ENCODE results near the gene ARRDC1.

ARRDC1 gene

GRCh38 chr9:137638680-137639079 is 33.2 kb downstream of the ARRDC1 start:
- FAIRE-seq (no peak), DNase-seq (ENCODE audit: low spot score) (no peak)

DNA sequence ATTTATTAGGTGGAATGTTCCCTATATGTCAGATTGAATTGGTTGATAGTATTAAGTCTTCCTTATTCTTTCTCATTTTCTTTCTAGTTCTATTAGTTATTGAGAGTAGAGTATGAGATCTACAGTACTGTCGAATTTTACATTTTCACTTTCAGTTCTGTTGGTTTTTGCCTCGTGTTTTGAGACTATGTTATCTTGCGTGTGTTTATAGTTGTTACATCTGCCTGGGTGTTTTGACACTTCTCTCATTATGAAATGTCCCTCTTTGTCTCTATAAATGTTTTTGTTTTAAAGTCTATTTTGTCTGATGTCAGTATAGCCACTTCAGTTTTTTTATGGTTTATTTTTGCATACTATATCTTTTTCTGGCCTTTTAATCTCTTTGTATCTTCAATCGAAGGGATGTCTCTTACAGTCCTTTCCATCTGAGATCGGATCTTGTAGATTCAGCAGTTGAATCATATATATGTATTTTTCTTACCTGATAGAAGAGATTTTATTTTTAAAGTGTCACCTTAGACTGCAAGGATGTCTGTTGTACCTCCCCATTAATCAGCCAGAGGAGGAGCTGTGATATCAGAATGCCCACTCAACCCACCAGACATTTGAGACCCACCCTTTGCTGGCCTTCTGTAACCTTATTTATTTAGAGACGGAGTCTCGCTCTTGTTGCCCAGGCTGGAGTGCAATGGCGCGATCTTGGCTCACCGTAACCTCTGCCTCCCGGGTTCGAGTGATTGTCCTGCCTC is 34.0 kb downstream of the ARRDC1 start:
- no peak for FAIRE-seq
- no peak for DNase-seq (ENCODE audit: low spot score)

GRCh38 chr9:137640862-137641261 is 35.4 kb downstream of the ARRDC1 start:
- DNase-seq (ENCODE audit: low spot score) = no peak
- no peak for FAIRE-seq

GRCh38 chr9:137642118-137642601 is 36.7 kb downstream of the ARRDC1 start:
- DNase-seq (ENCODE audit: low spot score) (no peak), FAIRE-seq (no peak)

- DNase-seq (ENCODE audit: low spot score) = no peak
- FAIRE-seq = no peak
Observed at GRCh38 chr9:137642892-137643291, 37.4 kb downstream of the ARRDC1 start.

DNA sequence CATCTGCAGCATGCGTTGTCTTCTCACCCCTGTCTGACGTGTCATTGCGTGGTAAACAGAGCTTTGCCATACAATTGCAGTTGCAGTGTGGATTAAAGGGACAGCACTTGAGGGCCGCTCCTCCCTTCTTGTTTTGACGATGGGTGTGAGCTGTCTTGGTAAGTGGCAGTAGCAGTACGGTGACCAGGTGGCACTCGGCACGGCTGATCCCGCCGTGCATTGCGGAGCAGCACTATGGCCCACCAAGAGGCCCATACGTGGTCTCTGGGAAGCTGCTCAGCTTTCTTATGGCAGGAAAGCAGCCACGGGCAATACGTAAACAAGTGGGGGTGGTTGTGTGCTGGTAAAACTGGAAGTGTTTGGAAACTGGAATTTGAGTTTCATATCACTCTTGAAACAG is 38.4 kb downstream of the ARRDC1 start:
- FAIRE-seq (no peak), DNase-seq (ENCODE audit: low spot score) (no peak)

DNA sequence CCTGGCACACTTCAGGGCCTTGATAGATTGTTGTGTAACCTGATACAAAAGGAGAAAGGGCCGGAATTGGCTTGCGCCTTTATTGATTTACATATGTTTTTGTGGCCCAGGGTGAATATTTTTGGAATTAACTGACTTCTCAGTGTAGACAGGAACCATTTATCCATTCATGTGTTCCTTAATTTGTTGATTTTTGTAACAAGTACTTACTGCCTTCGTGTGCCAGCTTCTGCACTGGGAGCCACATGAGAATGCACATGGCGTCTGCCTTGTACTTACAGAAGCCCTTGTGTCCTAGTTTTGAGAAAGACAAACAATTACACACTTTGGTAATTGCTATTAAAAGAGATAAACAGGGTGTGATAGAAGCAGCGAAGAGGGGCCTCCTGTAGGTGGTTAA is 39.7 kb downstream of the ARRDC1 start:
- no peak for FAIRE-seq
- DNase-seq (ENCODE audit: low spot score) = no peak

- DNase-seq (ENCODE audit: low spot score) (no peak), FAIRE-seq (no peak)
Observed at GRCh38 chr9:137646341-137646740, 40.9 kb downstream of the ARRDC1 start.

GRCh38 chr9:137647096-137647714 is 41.7 kb downstream of the ARRDC1 start:
- DNase-seq (ENCODE audit: low spot score) = no peak
- FAIRE-seq = no peak

- no peak for DNase-seq (ENCODE audit: low spot score)
- FAIRE-seq = no peak
Observed at GRCh38 chr9:137648396-137648795, 42.9 kb downstream of the ARRDC1 start.

GRCh38 chr9:137649553-137649952 is 44.1 kb downstream of the ARRDC1 start:
- DNase-seq (ENCODE audit: low spot score) (no peak), FAIRE-seq (no peak)

DNA sequence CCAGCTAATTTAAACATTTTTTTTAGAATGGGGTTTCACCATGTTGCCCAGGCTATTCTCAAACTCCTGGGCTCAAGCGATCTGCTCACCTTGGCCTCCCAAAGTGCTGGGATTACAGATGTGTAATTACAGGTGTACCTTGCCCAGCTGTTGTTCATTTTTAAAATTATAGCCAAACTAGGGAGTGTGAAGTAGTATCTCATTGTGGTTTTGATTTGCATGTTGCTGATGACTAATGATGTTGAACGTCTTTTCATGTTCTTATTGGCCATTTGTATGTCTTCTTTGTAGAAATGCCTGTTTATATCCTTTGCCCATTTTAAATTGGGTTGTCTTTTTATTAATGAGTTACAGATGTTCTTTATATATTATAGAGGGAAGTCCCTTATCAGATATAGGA is 44.8 kb downstream of the ARRDC1 start:
- FAIRE-seq = no peak
- no peak for DNase-seq (ENCODE audit: low spot score)

DNA sequence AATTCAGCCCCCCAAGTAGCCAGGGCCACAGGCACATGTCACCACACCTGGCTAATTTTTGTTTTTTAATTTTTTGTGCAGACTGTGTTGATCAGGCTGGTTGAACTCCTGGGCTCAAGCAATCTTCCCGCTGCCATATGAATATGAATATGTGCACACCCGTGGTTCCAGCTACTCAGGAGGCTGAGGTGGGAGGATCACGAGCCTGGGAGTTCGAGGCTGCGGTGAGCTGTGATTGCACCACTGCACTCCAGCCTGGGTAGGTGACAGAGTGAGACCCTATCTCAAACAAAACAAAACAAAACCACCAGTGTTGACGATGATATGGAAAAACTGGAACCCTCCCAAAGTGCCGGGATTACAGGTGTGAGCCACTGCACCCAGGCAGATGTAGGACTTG is 45.3 kb downstream of the ARRDC1 start:
- DNase-seq (ENCODE audit: low spot score) (no peak), FAIRE-seq (no peak)

DNA sequence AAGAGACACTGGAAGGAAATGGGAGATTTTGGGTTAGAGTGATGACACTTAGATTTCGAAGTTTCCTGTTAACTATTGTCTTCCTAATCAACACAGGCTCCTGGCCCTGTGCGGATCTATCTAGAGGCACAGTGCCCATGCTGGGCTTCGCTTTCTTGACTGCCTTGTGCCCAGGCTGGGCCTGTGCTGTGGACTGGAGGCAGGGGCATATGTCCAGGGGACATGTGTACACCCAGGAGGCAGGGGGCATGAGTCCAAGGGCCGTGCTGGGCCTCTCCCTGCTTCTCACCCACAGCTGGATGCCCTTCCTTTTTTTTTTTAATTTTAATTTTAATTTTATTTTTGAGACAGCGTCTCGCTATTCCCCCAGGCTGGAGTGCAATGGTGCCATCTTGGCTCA is 50.9 kb downstream of the ARRDC1 start:
- DNase-seq (ENCODE audit: low spot score) (no peak), FAIRE-seq (no peak)

DNA sequence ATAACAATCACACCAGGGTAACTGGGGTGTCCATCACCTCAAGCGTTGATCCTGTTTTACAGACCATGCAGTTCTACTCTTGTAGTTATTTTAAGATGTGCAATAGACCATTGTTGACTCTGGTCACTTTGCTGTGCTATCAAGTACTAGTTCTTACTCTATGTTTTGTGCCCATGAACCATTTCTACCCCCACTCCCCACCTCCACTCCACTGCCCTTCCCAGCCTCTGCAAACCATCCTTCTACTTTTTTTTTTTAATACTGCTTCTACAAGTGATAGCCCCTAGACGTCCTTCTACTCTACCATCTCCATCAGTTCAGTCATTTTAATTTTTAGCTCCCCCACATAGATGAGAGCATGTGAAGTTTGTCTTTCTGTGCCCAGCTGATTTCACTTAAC is 52.1 kb downstream of the ARRDC1 start:
- FAIRE-seq (no peak), DNase-seq (ENCODE audit: low spot score) (no peak)

GRCh38 chr9:137658781-137659180 is 53.3 kb downstream of the ARRDC1 start:
- FAIRE-seq (no peak), DNase-seq (ENCODE audit: low spot score) (no peak)

DNA sequence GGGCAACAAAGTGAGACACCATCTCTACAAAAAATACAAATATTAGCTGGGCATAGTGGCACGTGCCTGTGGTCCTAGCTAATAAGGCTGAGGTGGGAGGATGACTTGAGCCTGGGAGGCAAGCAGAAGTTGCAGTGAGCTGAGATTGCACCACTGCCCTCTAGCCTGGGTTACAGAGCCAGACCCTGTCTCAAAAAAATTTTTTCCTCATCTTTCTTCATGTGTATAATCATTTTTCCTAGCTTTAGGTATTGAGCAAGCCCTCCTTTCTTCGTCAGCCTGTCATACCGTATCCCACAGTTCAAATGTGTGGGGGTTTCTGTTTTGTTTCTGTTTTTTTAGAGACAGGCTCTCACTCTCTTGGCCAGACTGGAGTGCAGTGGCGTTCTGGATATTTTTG is 54.7 kb downstream of the ARRDC1 start:
- DNase-seq (ENCODE audit: low spot score) (no peak), FAIRE-seq (no peak)

DNA sequence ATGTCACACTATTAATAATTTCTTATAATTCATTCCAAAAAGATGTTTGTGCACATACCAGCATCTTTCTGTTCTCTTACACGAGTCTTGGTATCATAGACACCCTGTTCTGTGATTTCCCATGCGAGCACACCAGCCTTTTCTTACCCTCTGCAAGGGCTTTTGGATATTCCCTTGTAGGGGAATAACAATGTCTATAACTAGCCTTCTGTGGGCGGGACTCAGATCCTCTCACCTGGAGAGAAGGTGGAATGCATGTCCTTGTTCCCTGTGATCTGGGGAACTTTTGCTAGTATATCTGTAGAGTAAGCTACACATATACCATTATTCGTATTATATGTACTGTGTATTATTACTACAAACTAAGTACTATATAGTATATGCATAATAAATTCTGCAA is 58.1 kb downstream of the ARRDC1 start:
- DNase-seq (ENCODE audit: low spot score) (no peak), FAIRE-seq (no peak)

DNA sequence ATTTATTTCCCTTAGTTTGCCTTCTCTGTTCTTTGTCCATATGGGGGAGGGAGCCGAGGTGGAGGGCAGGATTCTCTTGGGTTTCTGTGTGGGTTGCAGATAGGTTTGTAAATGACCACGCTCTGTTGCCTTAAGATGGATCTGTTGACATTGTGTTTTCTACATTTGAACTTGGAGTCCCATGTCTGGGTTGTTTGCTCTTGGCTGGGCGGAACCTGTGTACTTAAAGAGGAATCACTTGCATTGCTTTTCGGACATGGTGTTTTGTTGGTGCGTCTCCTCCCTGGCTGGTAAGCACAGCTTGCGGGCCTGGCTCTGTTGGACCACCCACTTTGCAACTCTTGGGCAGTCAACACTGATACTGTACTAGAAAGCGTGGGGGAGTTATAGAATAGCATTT is 59.2 kb downstream of the ARRDC1 start:
- no peak for FAIRE-seq
- no peak for DNase-seq (ENCODE audit: low spot score)

Measured in urothelium cell line (cell line).